ENCODE results near the gene ZNF778.

- no peak for TF ChIP-seq RAD21 (CRISPR knock-in tag; IDR thresholded peaks at IDR 0.05)
- TF ChIP-seq SMAD3 (CRISPR knock-in tag; IDR thresholded peaks at IDR 0.05): no peak
- no peak for TF ChIP-seq MAZ (IDR thresholded peaks at IDR 0.05; ENCODE audit: borderline replicate concordance, low read depth, low read length)
- no peak; the same call in 1 of the 2 replicates for TF ChIP-seq MAZ (CRISPR knock-in tag; IDR thresholded peaks at IDR 0.05; ENCODE audit: low read depth)
- TF ChIP-seq ZSCAN31 (CRISPR knock-in tag; IDR thresholded peaks at IDR 0.05; ENCODE audit: low read depth): no peak
- TF ChIP-seq ZNF549 (CRISPR knock-in tag; IDR thresholded peaks at IDR 0.05): no peak
- no peak for TF ChIP-seq THYN1 (CRISPR knock-in tag; IDR thresholded peaks at IDR 0.05; ENCODE audit: borderline replicate concordance, low read depth)
- TF ChIP-seq, protein P1, sequence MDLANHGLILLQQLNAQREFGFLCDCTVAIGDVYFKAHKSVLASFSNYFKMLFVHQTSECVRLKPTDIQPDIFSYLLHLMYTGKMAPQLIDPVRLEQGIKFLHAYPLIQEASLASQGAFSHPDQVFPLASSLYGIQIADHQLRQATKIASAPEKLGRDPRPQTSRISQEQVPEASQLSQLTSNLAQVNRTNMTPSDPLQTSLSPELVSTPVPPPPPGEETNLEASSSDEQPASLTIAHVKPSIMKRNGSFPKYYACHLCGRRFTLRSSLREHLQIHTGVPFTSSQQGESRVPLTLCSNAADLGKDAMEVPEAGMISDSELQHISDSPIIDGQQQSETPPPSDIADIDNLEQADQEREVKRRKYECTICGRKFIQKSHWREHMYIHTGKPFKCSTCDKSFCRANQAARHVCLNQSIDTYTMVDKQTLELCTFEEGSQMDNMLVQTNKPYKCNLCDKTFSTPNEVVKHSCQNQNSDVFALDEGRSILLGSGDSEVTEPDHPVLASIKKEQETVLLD (CRISPR knock-in tag; IDR thresholded peaks at IDR 0.05; ENCODE audit: low read depth): no peak
These were observed 27.3 kb downstream of the ZNF778 start for GRCh38 chr16:89244754-89245153.

Measured in HepG2 (cell line).